DND-41 (cell line): Measurements from ENCODE around the gene PTPRK.

Experiments
- CTCF ChIP-seq: IDR thresholded peaks from 2 replicates; pipeline ENCODE4 v1.5.1; 2012; ENCODE audit warnings: borderline replicate concordance, low read length, moderate library complexity, mild to moderate bottlenecking; ENCODE audit not compliant: poor library complexity, severe bottlenecking; ENCODE audit errors: extremely low read depth
- EZH2 ChIP-seq: IDR thresholded peaks from 3 replicates; pipeline ENCODE4 v1.6.1; 2012; ENCODE audit warnings: borderline replicate concordance, low read depth, mild to moderate bottlenecking, moderate library complexity, low read length, inconsistent platforms; ENCODE audit not compliant: severe bottlenecking

- TF ChIP-seq CTCF = no peak
- no peak for TF ChIP-seq EZH2
Measured at GRCh38 chr6:128512296-128512695, 8.1 kb downstream of the PTPRK start.
